Measurements from ENCODE around the gene RAB3GAP2. TPM values are rescaled to one million over a fixed set of nuclear protein-coding genes. Genes with fewer than 3 reads are reported as not detected.
A peak's percentile ranks its signal among the peaks of the same experiment; 100 is the strongest.
"Not testable (repeated sequence)": the region's sequence is repeated elsewhere in the genome, so short reads cannot be mapped to it uniquely, and the experiment has no call there.

RAB3GAP2 gene
- total and polyA plus RNA-seq, 10 of the 15 experiments (the other 5 are each of a cell fraction or from before 2014, with no cell fraction given), result 11.9 to 51.1 (median 24.4) TPM

DNA sequence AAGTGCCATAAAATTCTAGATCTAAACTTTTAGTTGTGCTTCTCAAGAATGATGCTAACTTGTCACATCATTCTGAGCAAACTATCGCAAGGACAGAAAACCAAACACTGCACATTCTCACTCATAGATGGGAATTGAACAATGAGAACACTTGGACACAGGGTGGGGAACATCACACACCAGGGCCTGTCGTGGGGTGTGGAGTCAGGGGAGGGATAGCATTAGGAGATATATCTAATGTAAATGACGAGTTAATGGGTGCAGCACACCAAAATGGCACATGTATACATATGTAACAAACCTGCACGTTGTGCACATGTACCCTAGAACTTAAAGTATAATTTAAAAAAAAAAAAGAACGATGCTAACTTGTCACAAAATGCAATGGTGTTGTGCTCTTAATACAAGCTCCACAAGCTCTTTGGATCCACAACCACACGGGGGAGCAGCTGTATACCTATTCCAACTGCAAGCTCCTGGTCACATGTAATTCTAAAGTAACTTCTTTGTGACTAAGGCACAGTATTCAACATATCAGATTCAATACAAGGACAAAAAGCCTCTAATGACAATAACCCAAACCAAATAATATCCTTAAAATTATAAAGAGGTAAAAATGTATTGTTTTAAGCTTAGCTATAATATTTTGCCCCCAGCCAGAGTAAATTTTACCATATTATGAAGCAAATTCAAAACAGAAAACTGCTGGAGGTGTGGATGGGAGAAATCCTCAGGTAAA is 53.7 kb downstream of the RAB3GAP2 start:
- H3K4me3 ChIP-seq; H4K20me1 ChIP-seq (ENCODE audit: control insufficient read depth, insufficient read depth); H3K27me3 ChIP-seq (replicated peaks in 1 of 2; ENCODE audit: control insufficient read depth in 2 of 2, insufficient read depth in 2 of 2, low read length in 1 of 2); H3K9me3 ChIP-seq (replicated peaks; ENCODE audit: control insufficient read depth, insufficient read depth, low read length); H3K9ac ChIP-seq (ENCODE audit: control insufficient read depth, insufficient read depth, low read length); H2AFZ ChIP-seq (ENCODE audit: control insufficient read depth, low read depth, low read length); BruUV-seq (replicated peaks); in situ Hi-C loops (cut with MboI); H3K4me2 ChIP-seq (ENCODE audit: control insufficient read depth, insufficient read depth); H3K36me3 ChIP-seq (ENCODE audit: control insufficient read depth in 2 of 2, insufficient read depth in 2 of 2, low read length in 1 of 2): not testable (repeated sequence)
- WGBS (ENCODE audit: insufficient coverage, insufficient replicate concordance, low lambda C conversion rate, missing lambda C conversion rate), result 4% methylated on average over 6 of the region's 6 CpGs
- Histone ChIP-seq H3K4me1 (ENCODE audit: control insufficient read depth, insufficient read depth, low read length) (peaks cover 14% of the 10 kb centered on the region), H3K79me2 (ENCODE audit: control insufficient read depth, insufficient read depth, low read length) (peaks cover 63% of the 10 kb centered on the region), H3K27ac (ENCODE audit: control insufficient read depth, insufficient read depth) (peak overlapping the region; percentile 96)
- RAD21 ChIA-PET (ENCODE audit: unreplicated experiment), result interaction anchor here (0.6 to 18.1 kb wide), 30 partner anchors 11 to 559 kb away, joined by 3 to 189 read pairs (median 6); partner anchors contain the start of gene RAB3GAP2
- intact Hi-C loops (cut with micrococcal nuclease; ENCODE audit: unreplicated experiment), result loop anchor here (2.0 to 10.0 kb wide), 4 partner anchors 78 to 558 kb away; no protein-coding TSS in a partner anchor
- SMC1A ChIA-PET (ENCODE audit: uncharacterized antibody, unreplicated experiment), result interaction anchor here (0.6 to 11.8 kb wide), 31 partner anchors 9 to 557 kb away, joined by 3 to 250 read pairs (median 4); partner anchors contain the start of gene RAB3GAP2
- FAIRE-seq (peak; percentile 23), DNase-seq (ENCODE audit: low read depth, low spot score) (peak; percentile 42), ATAC-seq (peak; percentile 61)
- CTCF ChIA-PET, result interaction anchor here (0.6 to 11.4 kb wide), 50 partner anchors 8 to 1216 kb away, joined by 3 to 101 read pairs (median 4); partner anchors contain the start of gene RAB3GAP2
- TF ChIP-seq, protein P1, sequence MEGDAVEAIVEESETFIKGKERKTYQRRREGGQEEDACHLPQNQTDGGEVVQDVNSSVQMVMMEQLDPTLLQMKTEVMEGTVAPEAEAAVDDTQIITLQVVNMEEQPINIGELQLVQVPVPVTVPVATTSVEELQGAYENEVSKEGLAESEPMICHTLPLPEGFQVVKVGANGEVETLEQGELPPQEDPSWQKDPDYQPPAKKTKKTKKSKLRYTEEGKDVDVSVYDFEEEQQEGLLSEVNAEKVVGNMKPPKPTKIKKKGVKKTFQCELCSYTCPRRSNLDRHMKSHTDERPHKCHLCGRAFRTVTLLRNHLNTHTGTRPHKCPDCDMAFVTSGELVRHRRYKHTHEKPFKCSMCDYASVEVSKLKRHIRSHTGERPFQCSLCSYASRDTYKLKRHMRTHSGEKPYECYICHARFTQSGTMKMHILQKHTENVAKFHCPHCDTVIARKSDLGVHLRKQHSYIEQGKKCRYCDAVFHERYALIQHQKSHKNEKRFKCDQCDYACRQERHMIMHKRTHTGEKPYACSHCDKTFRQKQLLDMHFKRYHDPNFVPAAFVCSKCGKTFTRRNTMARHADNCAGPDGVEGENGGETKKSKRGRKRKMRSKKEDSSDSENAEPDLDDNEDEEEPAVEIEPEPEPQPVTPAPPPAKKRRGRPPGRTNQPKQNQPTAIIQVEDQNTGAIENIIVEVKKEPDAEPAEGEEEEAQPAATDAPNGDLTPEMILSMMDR (IDR thresholded peaks at IDR 0.05 in 2 of 3, conservative IDR thresholded peaks at IDR 0.05 in 1 of 3; ENCODE audit: control insufficient read depth in 2 of 3, extremely low read depth in 1 of 3, insufficient read depth in 1 of 3, low read depth in 3 of 3, low read length in 3 of 3), result peak; percentile 62 to 83 (median 66)
- TF ChIP-seq, protein P2, sequence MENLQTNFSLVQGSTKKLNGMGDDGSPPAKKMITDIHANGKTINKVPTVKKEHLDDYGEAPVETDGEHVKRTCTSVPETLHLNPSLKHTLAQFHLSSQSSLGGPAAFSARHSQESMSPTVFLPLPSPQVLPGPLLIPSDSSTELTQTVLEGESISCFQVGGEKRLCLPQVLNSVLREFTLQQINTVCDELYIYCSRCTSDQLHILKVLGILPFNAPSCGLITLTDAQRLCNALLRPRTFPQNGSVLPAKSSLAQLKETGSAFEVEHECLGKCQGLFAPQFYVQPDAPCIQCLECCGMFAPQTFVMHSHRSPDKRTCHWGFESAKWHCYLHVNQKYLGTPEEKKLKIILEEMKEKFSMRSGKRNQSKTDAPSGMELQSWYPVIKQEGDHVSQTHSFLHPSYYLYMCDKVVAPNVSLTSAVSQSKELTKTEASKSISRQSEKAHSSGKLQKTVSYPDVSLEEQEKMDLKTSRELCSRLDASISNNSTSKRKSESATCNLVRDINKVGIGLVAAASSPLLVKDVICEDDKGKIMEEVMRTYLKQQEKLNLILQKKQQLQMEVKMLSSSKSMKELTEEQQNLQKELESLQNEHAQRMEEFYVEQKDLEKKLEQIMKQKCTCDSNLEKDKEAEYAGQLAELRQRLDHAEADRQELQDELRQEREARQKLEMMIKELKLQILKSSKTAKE (IDR thresholded peaks at IDR 0.05; ENCODE audit: low read depth, poor library complexity, severe bottlenecking), result peak; percentile 41
- TF ChIP-seq SMARCA5 (IDR thresholded peaks at IDR 0.05) (peak; percentile 58; the same call in 1 of the 2 replicates), RAD21 (IDR thresholded peaks at IDR 0.05; ENCODE audit: insufficient read depth, low read depth, low read length) (peak; percentile 90), RUNX3 (IDR thresholded peaks at IDR 0.05; ENCODE audit: low read length) (peak; percentile 13; the same call in 1 of the 2 replicates), SMC3 (IDR thresholded peaks at IDR 0.05; ENCODE audit: borderline replicate concordance, low read length) (peak; percentile 64; the same call in 1 of the 2 replicates), YY1 (IDR thresholded peaks at IDR 0.05; ENCODE audit: low read depth, low read length) (0 out of 2 replicates have a peak, but pooled peaks have one; percentile 39), RAD51 (IDR thresholded peaks at IDR 0.05) (peak; percentile 74)
- POLR2A ChIA-PET, result interaction anchor here (0.6 to 4.6 kb wide), 6 partner anchors 11 to 126 kb away, joined by 3 to 55 read pairs (median 5); partner anchors contain the start of gene RAB3GAP2
